ENCODE measurements around the gene WBP1. TPM values are rescaled to one million over a fixed set of nuclear protein-coding genes. Genes with fewer than 3 reads are reported as not detected.

Gene WBP1
- total and polyA plus RNA-seq, 10 of the 15 experiments (the other 5 are each of a cell fraction or from before 2014, with no cell fraction given): 4.2 to 76.8 (median 43.8) TPM

- Histone ChIP-seq H3K27ac (ENCODE audit: control insufficient read depth, insufficient read depth) (0 out of 2 replicates have a peak overlapping the region, but pooled peaks have one; percentile 1), H3K9me3 (replicated peaks; ENCODE audit: control insufficient read depth, insufficient read depth, low read length) (no peaks in the 10 kb centered on the region), H3K36me3 (ENCODE audit: control insufficient read depth in 2 of 2, insufficient read depth in 2 of 2, low read length in 1 of 2) (no peaks in the 10 kb centered on the region), H3K9ac (ENCODE audit: control insufficient read depth, insufficient read depth, low read length) (no peak overlapping the region), H2AFZ (ENCODE audit: control insufficient read depth, low read depth, low read length) (peak overlapping the region; percentile 24), H3K4me2 (ENCODE audit: control insufficient read depth, insufficient read depth) (peak overlapping the region; percentile 10), H3K4me1 (ENCODE audit: control insufficient read depth, insufficient read depth, low read length) (peaks cover 23% of the 10 kb centered on the region), H3K27me3 (replicated peaks in 1 of 2; ENCODE audit: control insufficient read depth in 2 of 2, insufficient read depth in 2 of 2, low read length in 1 of 2) (peaks cover 2 to 5% of the 10 kb centered on the region in 2 experiments; a peak in 3 of 4 replicates), H3K4me3 (peak overlapping the region; percentile 9; the same call in 1 of the 2 replicates), H4K20me1 (ENCODE audit: control insufficient read depth, insufficient read depth) (no peaks in the 10 kb centered on the region), H3K79me2 (ENCODE audit: control insufficient read depth, insufficient read depth, low read length) (no peaks in the 10 kb centered on the region; the same call in 1 of the 2 replicates)
- ChIA-PET RAD21 (ENCODE audit: unreplicated experiment) (interaction anchor here (0.6 kb wide), 1 partner anchor 15 kb away, joined by 3 read pairs; no protein-coding TSS in a partner anchor), POLR2A (no interaction called here), SMC1A (ENCODE audit: uncharacterized antibody, unreplicated experiment) (interaction anchor here (1.0 to 1.4 kb wide), 2 partner anchors 10 to 21 kb away, joined by 3 to 4 read pairs; partner anchors contain the start of gene WBP1), CTCF (no interaction called here)
- WGBS (ENCODE audit: insufficient coverage, insufficient replicate concordance, low lambda C conversion rate, missing lambda C conversion rate): 34% methylated on average over 6 of the region's 6 CpGs
- peak; percentile 90 for TF ChIP-seq MEF2B (IDR thresholded peaks at IDR 0.05; ENCODE audit: partially characterized antibody, poor library complexity, severe bottlenecking)
- TF ChIP-seq EED (IDR thresholded peaks at IDR 0.05; ENCODE audit: low read depth): peak; percentile 22; the same call in 1 of the 2 replicates
- no peak for TF ChIP-seq TAF1 (IDR thresholded peaks at IDR 0.05; ENCODE audit: borderline replicate concordance, low read depth, low read length)
- TF ChIP-seq IKZF1 (conservative IDR thresholded peaks at IDR 0.05): peak; percentile 43; the same call in 1 of the 2 replicates
- no peak for TF ChIP-seq MYC (IDR thresholded peaks at IDR 0.05; ENCODE audit: insufficient read depth, insufficient read length, insufficient replicate concordance, low read length, severe bottlenecking)
- peak; percentile 80 for TF ChIP-seq NR2F1 (conservative IDR thresholded peaks at IDR 0.05)
- TF ChIP-seq, protein P1, sequence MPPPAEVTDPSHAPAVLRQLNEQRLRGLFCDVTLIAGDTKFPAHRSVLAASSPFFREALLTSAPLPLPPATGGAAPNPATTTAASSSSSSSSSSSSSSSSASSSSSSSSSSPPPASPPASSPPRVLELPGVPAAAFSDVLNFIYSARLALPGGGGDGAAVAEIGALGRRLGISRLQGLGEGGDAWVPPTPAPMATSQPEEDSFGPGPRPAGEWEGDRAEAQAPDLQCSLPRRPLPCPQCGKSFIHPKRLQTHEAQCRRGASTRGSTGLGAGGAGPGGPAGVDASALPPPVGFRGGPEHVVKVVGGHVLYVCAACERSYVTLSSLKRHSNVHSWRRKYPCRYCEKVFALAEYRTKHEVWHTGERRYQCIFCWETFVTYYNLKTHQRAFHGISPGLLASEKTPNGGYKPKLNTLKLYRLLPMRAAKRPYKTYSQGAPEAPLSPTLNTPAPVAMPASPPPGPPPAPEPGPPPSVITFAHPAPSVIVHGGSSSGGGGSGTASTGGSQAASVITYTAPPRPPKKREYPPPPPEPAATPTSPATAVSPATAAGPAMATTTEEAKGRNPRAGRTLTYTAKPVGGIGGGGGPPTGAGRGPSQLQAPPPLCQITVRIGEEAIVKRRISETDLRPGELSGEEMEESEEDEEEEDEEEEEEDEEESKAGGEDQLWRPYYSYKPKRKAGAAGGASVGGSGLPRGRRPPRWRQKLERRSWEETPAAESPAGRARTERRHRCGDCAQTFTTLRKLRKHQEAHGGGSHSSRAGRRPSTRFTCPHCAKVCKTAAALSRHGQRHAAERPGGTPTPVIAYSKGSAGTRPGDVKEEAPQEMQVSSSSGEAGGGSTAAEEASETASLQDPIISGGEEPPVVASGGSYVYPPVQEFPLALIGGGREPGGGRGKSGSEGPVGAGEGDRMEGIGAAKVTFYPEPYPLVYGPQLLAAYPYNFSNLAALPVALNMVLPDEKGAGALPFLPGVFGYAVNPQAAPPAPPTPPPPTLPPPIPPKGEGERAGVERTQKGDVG (CRISPR knock-in tag; IDR thresholded peaks at IDR 0.05): no peak
- peak; percentile 47 to 48; a peak in 2 of 4 replicates for TF ChIP-seq IKZF2 (IDR thresholded peaks at IDR 0.05)
- TF ChIP-seq WRNIP1 (IDR thresholded peaks at IDR 0.05; ENCODE audit: borderline replicate concordance, low read depth, low read length): no peak
- peak; percentile 47; the same call in 1 of the 2 replicates for TF ChIP-seq JUNB (IDR thresholded peaks at IDR 0.05)
- TF ChIP-seq SPI1 (IDR thresholded peaks at IDR 0.05; ENCODE audit: borderline replicate concordance, insufficient read depth, low read depth, low read length): peak; percentile 30; the same call in 1 of the 2 replicates
- FAIRE-seq: peak; percentile 57
- no TSS peak for BruUV-seq (replicated peaks)
- DNase-seq (ENCODE audit: low read depth, low spot score): no peak
- no peak for ATAC-seq
- intact Hi-C loops (cut with micrococcal nuclease; ENCODE audit: unreplicated experiment): no loop called here
- in situ Hi-C loops (cut with MboI): no loop called here
Observed at GRCh38 chr2:74436848-74437695, 21.2 kb upstream of the WBP1 start.
